Thyroid gland (tissue), 4 donors: ENCODE data around the gene INTS11. TPM values are rescaled to one million over a fixed set of nuclear protein-coding genes. Genes with fewer than 3 reads are reported as not detected.

Source experiments
- DNase-seq, 2 donors: peaks; one replicate each; pipeline ENCODE4 v3.0.0-alpha.2; 2019
- H3K27ac ChIP-seq, 3 donors: fragments of 200-600 bp; sonication (generic); 1 replicate in 2 of 3; 2 replicates in 1 of 3; pipeline ENCODE4 v1.5.1; 2016 to 2019; ENCODE audit warnings: mild to moderate bottlenecking in 1 of 3, moderate library complexity in 1 of 3
- H3K27me3 ChIP-seq: fragments of 200-600 bp; sonication (generic); one replicate; pipeline ENCODE4 v1.5.1; 2019
- H3K36me3 ChIP-seq, 2 donors: fragments of 200-600 bp; sonication (generic); one replicate each; pipeline ENCODE4 v1.5.1; 2016 to 2019
- H3K4me1 ChIP-seq, 2 donors: fragments of 200-600 bp; sonication (generic); one replicate each; pipeline ENCODE4 v1.5.1; 2017 to 2019
- H3K4me3 ChIP-seq, 3 donors: fragments of 200-600 bp; sonication (generic); replicated peaks in 1 of 3; 1 replicate in 2 of 3; 2 replicates in 1 of 3; pipeline ENCODE4 v1.5.1; 2016; ENCODE audit warnings: mild to moderate bottlenecking in 1 of 3
- H3K9me3 ChIP-seq: fragments of 200-600 bp; sonication (generic); one replicate; pipeline ENCODE4 v1.5.1; 2017
- POLR2A ChIP-seq, 2 donors: fragments of 450-650 bp; IDR thresholded peaks; one replicate each; pipeline ENCODE4 v1.6.1; 2017; ENCODE audit warnings: antibody characterized with exemption in 2 of 2, mild to moderate bottlenecking in 2 of 2, moderate library complexity in 1 of 2
- WGBS, 2 donors: methylation state at CpG; one replicate each; pipeline ENCODE4 v1.1.5; 2017; 5-methylcytosine and 5-hydroxymethylcytosine counted together
- intact Hi-C: fragments of 100-400 bp; cut with DNase I; formaldehyde crosslinking; loops from one replicate; pipeline ENCODE4 v1.15.1; 2023
- total RNA-seq, 4 donors: library from RNA; depleted of rRNA; stranded (reverse); fragments of >200 nt; gene quantifications; one replicate each; pipeline ENCODE4 v1.2.3, GENCODE V29; 2016
- TF ChIP-seq, protein P1 (sequence below), 6 experiments: fragments of 200-600 bp in 3 of 6; fragments of 450-650 bp in 3 of 6; sonication (generic) in 3 of 6; IDR thresholded peaks; one replicate each; pipeline ENCODE4 v1.5.1; 2016 to 2019; ENCODE audit warnings: antibody characterized with exemption in 6 of 6, mild to moderate bottlenecking in 2 of 6, inconsistent platforms in 1 of 6, moderate library complexity in 1 of 6

The INTS11 gene
- total RNA-seq, 4 donors from 2014 or later: 68.9 to 116 (median 94.7) TPM

DNA sequence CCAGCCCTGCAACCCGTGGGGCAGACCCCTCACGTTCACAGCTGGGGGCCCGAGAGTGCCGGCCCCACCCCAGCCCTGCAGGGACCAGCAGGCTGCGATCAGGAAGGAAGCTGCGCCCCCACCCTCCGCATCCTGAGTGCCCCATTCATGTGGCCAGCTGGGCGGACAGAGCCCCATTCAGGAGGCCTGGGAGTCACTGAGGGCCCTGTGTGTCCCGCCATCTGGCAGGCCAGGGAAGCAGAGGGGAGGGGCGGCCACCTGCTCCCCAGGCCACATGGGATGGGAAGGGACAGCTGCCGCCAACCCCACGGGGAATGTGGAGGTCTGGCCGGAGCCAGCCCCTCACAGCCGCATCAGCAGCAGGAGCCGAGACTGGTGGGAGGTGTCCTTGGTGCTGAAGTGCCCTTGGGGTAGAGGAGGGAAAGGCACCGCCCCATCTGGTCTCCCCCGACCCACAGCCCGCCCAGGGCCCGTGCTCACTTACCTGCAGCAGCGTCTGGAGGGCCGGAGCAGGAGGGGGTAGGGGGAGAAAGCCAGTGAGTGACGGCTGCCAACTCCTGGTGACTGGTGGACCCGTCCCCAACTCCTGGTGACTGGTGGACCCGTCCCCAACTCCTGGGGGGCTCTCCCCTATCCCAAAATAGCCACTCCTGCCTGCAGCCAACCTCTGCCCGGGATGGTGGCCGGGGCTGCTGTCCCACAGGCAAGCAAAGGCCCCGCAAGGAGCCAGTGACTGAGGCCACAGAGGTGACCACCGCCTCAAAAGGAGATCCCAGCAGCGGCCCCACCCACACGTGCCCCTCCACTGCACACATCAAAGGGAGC lies 25.4 kb downstream of the INTS11 start:
- intact Hi-C loops: loop anchor here (10.0 kb wide), 1 partner anchor 324 kb away; no protein-coding TSS in a partner anchor
- no peak overlapping the region for H3K27ac ChIP-seq
- no peak for DNase-seq
- TF ChIP-seq, protein P1, sequence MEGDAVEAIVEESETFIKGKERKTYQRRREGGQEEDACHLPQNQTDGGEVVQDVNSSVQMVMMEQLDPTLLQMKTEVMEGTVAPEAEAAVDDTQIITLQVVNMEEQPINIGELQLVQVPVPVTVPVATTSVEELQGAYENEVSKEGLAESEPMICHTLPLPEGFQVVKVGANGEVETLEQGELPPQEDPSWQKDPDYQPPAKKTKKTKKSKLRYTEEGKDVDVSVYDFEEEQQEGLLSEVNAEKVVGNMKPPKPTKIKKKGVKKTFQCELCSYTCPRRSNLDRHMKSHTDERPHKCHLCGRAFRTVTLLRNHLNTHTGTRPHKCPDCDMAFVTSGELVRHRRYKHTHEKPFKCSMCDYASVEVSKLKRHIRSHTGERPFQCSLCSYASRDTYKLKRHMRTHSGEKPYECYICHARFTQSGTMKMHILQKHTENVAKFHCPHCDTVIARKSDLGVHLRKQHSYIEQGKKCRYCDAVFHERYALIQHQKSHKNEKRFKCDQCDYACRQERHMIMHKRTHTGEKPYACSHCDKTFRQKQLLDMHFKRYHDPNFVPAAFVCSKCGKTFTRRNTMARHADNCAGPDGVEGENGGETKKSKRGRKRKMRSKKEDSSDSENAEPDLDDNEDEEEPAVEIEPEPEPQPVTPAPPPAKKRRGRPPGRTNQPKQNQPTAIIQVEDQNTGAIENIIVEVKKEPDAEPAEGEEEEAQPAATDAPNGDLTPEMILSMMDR (IDR thresholded peaks at IDR 0.05): no peak
- no peak for TF ChIP-seq POLR2A (IDR thresholded peaks at IDR 0.05)
- no peaks in the 10 kb centered on the region for H3K9me3 ChIP-seq
- peaks cover 0 to under 1% of the 10 kb centered on the region in 2 donors for H3K4me1 ChIP-seq
- H3K36me3 ChIP-seq: peaks cover 0 to 4% of the 10 kb centered on the region in 2 donors
- H3K4me3 ChIP-seq: no peak overlapping the region
- 65 to 79% methylated on average over 7 to 14 of the region's 30 CpGs for WGBS, 2 donors
- no peaks in the 10 kb centered on the region for H3K27me3 ChIP-seq

GRCh38 chr1:1297802-1298424 lies 26.5 kb downstream of the INTS11 start:
- no peak for DNase-seq
- no peaks in the 10 kb centered on the region for H3K27me3 ChIP-seq

DNA sequence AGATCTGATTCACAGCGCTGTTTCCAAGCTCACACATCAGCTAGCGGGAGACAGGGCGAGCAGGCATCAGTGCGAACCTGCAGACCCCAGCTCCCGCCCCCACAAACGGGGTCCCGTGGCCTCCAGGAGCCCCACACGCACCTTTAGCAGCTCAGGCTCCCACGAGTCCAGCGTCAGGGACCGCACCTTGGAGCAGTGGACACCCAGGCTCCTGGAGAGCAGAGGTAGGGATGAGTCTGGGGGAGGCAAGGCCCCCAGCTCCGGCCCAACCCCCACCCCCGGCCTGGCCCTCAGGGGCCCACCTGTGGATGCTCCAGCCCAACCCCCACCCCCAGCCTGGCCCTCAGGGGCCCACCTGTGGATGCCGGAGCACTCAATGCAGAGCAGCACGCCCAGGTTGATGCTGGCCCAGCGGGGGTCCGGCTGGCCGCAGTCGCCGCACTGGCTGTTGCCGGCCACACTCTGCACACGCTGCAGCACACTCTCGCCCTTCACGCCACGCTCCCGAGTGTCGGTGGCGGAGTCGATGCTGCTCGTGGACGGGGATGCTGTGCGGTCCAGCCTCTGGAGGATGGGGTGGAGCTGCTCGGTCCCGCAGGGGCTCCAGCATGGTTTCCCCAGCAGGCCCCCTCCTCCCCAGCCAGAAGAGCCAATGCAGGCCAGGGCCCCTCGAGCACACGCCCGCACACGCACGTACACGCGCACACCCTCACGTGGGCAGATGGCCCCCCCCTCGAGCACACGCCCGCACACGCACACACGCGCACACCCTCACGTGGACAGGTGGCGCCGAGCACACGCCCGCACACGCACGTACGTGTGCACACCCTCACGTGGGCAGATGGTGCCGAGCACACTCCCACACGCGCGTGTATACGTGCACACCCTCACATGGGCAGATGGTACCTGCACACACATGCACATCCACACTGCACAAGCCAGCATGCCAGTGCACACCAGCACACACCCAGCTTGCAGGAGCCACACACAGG lies 28.1 kb downstream of the INTS11 start:
- no peaks in the 10 kb centered on the region for H3K27me3 ChIP-seq
- 97 to 98% methylated on average over 45 to 52 of the region's 62 CpGs for WGBS, 2 donors
- intact Hi-C loops: loop anchor here (10.0 kb wide), 1 partner anchor 322 kb away; no protein-coding TSS in a partner anchor
- H3K9me3 ChIP-seq: no peaks in the 10 kb centered on the region
- TF ChIP-seq, protein P1 (IDR thresholded peaks at IDR 0.05): no peak
- TF ChIP-seq POLR2A (IDR thresholded peaks at IDR 0.05): no peak
- peaks cover 3 to 4% of the 10 kb centered on the region in 2 donors for H3K4me1 ChIP-seq
- no peak overlapping the region for H3K4me3 ChIP-seq
- DNase-seq: no peak
- peaks cover 0 to 4% of the 10 kb centered on the region in 2 donors for H3K36me3 ChIP-seq
- no peak overlapping the region for H3K27ac ChIP-seq

More at GRCh38 chr1:1297802-1298424, 26.5 kb downstream of the INTS11 start:
- H3K4me1 ChIP-seq: no peaks in the 10 kb centered on the region
- TF ChIP-seq POLR2A (IDR thresholded peaks at IDR 0.05): no peak
- TF ChIP-seq, protein P1 (IDR thresholded peaks at IDR 0.05): no peak
- no peak overlapping the region for H3K4me3 ChIP-seq
- intact Hi-C loops: loop anchor here (10.0 kb wide), 1 partner anchor 323 kb away; no protein-coding TSS in a partner anchor
- H3K36me3 ChIP-seq: peaks cover 0 to 4% of the 10 kb centered on the region in 2 donors
- H3K27ac ChIP-seq: no peak overlapping the region
- WGBS, 2 donors: 96 to 97% methylated on average over 16 to 23 of the region's 31 CpGs
- no peaks in the 10 kb centered on the region for H3K9me3 ChIP-seq

- TF ChIP-seq, protein P1 (IDR thresholded peaks at IDR 0.05): no peak
- TF ChIP-seq POLR2A (IDR thresholded peaks at IDR 0.05): no peak
- no peak overlapping the region for H3K4me3 ChIP-seq
- H3K9me3 ChIP-seq: no peaks in the 10 kb centered on the region
- WGBS, 2 donors: 94% methylated on average over 20 to 28 of the region's 35 CpGs
- peaks cover 6 to 9% of the 10 kb centered on the region in 2 donors for H3K4me1 ChIP-seq
- no peak for DNase-seq
- H3K27me3 ChIP-seq: no peaks in the 10 kb centered on the region
- H3K36me3 ChIP-seq: peaks cover 0 to 4% of the 10 kb centered on the region in 2 donors
- H3K27ac ChIP-seq: no peak overlapping the region
- intact Hi-C loops: loop anchor here (10.0 kb wide), 1 partner anchor 321 kb away; no protein-coding TSS in a partner anchor
Measured at GRCh38 chr1:1295154-1295923, 29.1 kb downstream of the INTS11 start.
